IPS-NIHi7 (cell line): ENCODE measurements around the gene PCGF2.

Experiments
- DNase-seq: peaks from one replicate; pipeline ENCODE4 v3.0.0; 2012; ENCODE audit warnings: mixed read lengths; ENCODE audit errors: extremely low spot score

PCGF2 gene

DNA sequence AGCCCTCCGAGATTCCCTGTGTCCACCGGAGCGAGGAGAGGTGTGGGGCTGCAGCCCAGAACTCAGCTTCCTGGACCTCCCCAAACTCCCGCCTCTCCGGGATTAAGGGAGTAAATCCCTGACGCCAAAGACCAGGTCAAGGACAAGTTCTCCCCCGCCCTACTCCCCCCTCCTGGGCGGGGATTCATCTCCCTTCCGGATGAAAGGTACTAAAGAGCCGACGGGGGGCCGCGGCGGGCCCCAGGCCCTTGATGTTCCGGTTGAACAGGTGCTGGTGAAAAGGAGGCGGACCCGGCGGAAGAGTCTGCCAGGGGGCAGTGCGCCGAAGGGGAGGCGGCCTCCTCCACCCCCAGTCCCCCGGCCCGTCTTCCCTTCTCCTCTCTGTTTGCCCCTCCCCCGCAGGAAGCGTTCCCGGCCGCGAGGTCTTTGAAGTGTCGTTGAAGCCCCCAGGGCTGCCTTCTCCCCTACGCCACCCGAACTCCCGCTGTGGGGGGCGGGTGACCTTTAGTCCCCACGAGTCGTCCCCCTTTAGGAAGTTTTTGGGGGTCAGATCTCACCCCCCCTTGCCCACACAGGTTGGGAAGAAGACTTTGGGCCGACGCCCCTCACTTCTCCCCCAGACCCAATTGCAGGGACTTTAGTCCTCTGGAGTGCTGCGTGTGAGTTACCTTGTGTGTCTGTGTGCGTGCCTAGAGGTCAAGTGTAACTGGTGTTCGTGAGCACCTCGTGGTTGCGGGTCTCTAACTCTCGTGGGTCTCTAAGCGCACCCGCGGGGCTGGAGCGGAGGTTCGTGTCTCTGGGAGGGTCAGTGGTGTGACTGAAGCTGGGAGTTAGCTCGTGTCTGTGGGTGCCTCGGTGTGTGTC lies 44.2 kb downstream of the PCGF2 start:
- DNase-seq: peak; percentile 87

DNA sequence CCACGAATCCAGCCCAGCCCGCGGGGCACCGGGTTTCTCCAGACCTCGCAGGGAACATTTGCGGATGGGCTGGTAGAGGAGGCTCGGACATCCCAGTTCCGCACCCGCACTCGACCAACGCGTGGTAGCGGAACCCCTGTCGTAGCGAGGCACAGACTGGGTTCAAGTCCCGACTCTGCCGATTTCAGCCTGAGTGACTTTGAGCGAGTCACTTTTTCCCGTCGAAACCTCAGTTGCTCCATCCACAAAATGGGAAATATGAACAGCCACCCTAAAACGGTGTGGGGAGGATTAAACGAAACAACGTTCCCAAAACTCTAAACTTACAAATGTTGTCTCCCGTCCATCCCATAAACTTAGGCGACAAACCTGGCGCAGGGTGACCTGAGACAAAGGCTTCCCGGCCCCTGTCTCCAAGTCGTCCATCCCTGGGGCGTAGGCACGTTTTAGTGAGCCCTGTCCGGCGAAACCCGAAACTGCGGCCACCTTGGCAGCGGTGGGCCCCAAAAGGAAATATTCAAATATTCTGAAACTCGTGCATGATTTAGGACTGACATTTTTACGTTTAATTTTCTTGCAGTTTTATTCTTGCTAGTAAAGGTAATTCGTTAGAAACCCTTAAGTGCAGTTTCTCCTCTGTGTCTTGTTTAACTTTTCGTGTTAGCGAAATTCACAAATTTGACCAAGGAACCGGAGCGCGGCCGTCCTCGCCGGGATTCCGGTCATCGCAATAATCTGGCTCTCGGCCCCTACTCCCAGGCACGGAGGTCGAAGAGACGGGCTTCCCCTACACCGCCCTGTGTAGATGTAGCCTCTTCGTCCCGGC lies 45.0 kb downstream of the PCGF2 start:
- no peak for DNase-seq

- peak; percentile 82 for DNase-seq
These were observed 45.8 kb downstream of the PCGF2 start for GRCh38 chr17:38702166-38702915.

- no peak for DNase-seq
These were observed 46.5 kb downstream of the PCGF2 start for GRCh38 chr17:38701504-38702165.

- no peak for DNase-seq
These were observed 49.4 kb downstream of the PCGF2 start for GRCh38 chr17:38698760-38699159.

- DNase-seq: no peak
These were observed 50.9 kb downstream of the PCGF2 start for GRCh38 chr17:38697061-38697820.

DNA sequence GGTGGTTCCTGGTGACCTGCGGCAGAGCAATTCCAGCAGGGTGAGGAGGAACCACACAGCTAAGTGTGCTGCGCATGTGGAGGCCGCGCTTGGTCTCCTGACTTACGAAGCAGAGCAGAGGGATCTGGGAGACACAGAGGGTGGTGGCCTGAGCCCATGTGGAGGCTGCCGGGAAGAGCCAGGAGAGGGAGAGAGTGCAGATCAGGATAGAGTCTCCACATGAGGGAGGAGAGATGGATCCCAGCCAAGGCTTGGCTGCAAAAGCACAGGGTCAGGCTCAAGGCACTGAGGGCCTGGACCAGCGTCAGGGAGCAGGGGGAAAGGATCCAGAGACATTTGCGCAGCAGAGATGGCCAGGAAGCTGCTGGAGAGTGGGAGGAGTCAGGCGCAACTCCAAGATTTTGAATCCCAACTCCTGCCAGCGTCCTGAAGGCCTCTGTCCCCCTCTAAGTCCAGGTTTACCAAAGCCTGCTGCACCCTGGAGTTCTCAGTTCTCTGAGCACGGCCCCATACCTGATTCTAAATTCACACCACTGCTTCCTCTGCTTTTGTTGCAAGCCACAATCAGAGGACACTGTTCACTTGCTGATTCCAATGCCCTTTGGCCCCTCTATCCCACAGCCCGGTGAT lies 54.3 kb downstream of the PCGF2 start:
- DNase-seq: no peak

- DNase-seq: no peak
These were observed 57.0 kb downstream of the PCGF2 start for GRCh38 chr17:38691154-38691553.

DNA sequence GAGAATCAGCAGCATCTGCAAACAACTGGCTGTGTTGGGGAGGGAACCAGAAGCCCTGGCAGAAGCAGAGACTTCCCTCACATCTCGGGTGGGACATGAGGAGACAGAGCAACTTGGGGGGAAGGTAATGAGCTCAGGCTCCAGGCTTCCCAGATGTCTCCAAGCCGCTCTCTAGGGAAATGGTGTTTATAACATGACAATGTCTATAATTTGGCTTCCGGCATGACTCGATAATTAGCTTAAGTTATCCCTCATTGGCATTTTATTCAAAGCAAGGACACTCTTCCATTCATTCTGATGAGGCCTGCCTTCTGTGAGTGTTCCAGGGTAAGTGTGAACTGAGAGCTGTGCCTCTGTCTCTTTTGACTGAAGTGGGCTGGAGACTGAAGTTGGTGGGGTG lies 57.8 kb downstream of the PCGF2 start:
- no peak for DNase-seq

- no peak for DNase-seq
These were observed 60.9 kb downstream of the PCGF2 start for GRCh38 chr17:38687286-38687685.

- DNase-seq: no peak
These were observed 62.6 kb downstream of the PCGF2 start for GRCh38 chr17:38685491-38685890.
